Breast epithelium (tissue), 3 donors: ENCODE results near the gene TMPRSS13.

Experiments used
- CTCF ChIP-seq, 3 donors: fragments of 450-650 bp; IDR thresholded peaks; one replicate each; pipeline ENCODE4 v1.5.1; 2016 to 2017; ENCODE audit warnings: antibody characterized with exemption in 3 of 3, mild to moderate bottlenecking in 3 of 3, moderate library complexity in 3 of 3
- POLR2AphosphoS5 ChIP-seq, 3 donors: sonication (generic); formaldehyde crosslinking; IDR thresholded peaks; one replicate each; pipeline ENCODE4 v1.6.1; 2017; ENCODE audit warnings: antibody characterized with exemption in 3 of 3

GRCh38 chr11:117862753-117863152 is 66.4 kb downstream of the TMPRSS13 start:
- TF ChIP-seq CTCF (IDR thresholded peaks at IDR 0.05), result no peak
- TF ChIP-seq POLR2AphosphoS5 (IDR thresholded peaks at IDR 0.05), result no peak
